K562 (cell line): ENCODE data around the gene UBE2H. TPM values are rescaled to one million over a fixed set of nuclear protein-coding genes. Genes with fewer than 3 reads are reported as not detected.

Experiments
- BCOR ChIP-seq: fragments of 450-650 bp; IDR thresholded peaks from 2 replicates; pipeline ENCODE4 v1.6.1; 2016
- FOXA1 ChIP-seq: fragments of 450-650 bp; IDR thresholded peaks from 2 replicates; pipeline ENCODE4 v1.6.1; 2016; ENCODE audit warnings: mild to moderate bottlenecking, borderline replicate concordance
- FOXJ3 ChIP-seq: sonication (generic); formaldehyde crosslinking; IDR thresholded peaks from 2 replicates; pipeline ENCODE4 v1.4.0; 2020; ENCODE audit warnings: mild to moderate bottlenecking, missing genetic modification reagents
- HMG20A ChIP-seq: fragments of 450-650 bp; formaldehyde crosslinking; conservative IDR thresholded peaks from 2 replicates; pipeline ENCODE4 v1.4.0; 2020; ENCODE audit warnings: mild to moderate bottlenecking, mixed read lengths
- KAT8 ChIP-seq: fragments of 450-650 bp; IDR thresholded peaks from 2 replicates; pipeline ENCODE4 v1.6.1; 2016; ENCODE audit warnings: low read depth, mild to moderate bottlenecking
- MTA2 ChIP-seq: fragments of 450-650 bp; IDR thresholded peaks from 2 replicates; pipeline ENCODE4 v1.6.1; 2016; ENCODE audit warnings: low read depth
- PML ChIP-seq: IDR thresholded peaks from 2 replicates; pipeline ENCODE4 v1.6.1; 2012; ENCODE audit warnings: low read length, inconsistent platforms
- RBM14 ChIP-seq: fragments of 200-400 bp; formaldehyde crosslinking; IDR thresholded peaks from 2 replicates; pipeline ENCODE4 v1.6.1; 2018; ENCODE audit warnings: low read depth, mild to moderate bottlenecking, low read length, moderate library complexity, borderline replicate concordance; ENCODE audit not compliant: insufficient read depth
- RCOR1 ChIP-seq, 2 experiments: IDR thresholded peaks; 2 replicates each; pipeline ENCODE4 v1.6.1; 2012; ENCODE audit warnings: low read depth in 2 of 2, low read length in 2 of 2, borderline replicate concordance in 1 of 2, improper control_type of control experiment in 1 of 2
- TEAD2 ChIP-seq: fragments of 450-650 bp; IDR thresholded peaks from 2 replicates; pipeline ENCODE4 v1.6.1; 2016; ENCODE audit warnings: missing genetic modification characterization, control low read depth, missing compliant biosample characterization
- TEAD4 ChIP-seq, 2 experiments: sonication (generic) in 1 of 2; formaldehyde crosslinking in 1 of 2; IDR thresholded peaks; 2 replicates each; pipeline versions ENCODE4 v1.6.1 to v1.8.0; 2012 to 2022; ENCODE audit warnings: borderline replicate concordance in 1 of 2, inconsistent platforms in 1 of 2, low read length in 1 of 2, mild to moderate bottlenecking in 1 of 2, missing genetic modification reagents in 1 of 2
- ZBTB1 ChIP-seq: sonication (generic); formaldehyde crosslinking; IDR thresholded peaks from 2 replicates; pipeline ENCODE4 v1.8.1; 2023; ENCODE audit warnings: missing genetic modification reagents, low read depth, mild to moderate bottlenecking, borderline replicate concordance
- ZBTB11 ChIP-seq, 3 experiments: fragments of 200-800 bp in 1 of 3; fragments of 250-450 bp in 1 of 3; fragments of 450-650 bp in 1 of 3; sonication (Bioruptor Pico) in 1 of 3; sonication (Bioruptor generic) in 1 of 3; formaldehyde crosslinking in 1 of 3; IDR thresholded peaks; 2 replicates each; pipeline versions ENCODE4 v1.6.1 to v1.8.0; 2016 to 2022; ENCODE audit warnings: mild to moderate bottlenecking in 2 of 3, missing genetic modification characterization in 2 of 3, missing compliant biosample characterization in 1 of 3, moderate library complexity in 1 of 3
- ZBTB49 ChIP-seq: sonication (generic); formaldehyde crosslinking; IDR thresholded peaks from 2 replicates; pipeline ENCODE4 v1.8.0; 2022; ENCODE audit warnings: missing genetic modification reagents, mild to moderate bottlenecking, borderline replicate concordance
- ZBTB5 ChIP-seq: fragments of 450-650 bp; IDR thresholded peaks from 2 replicates; pipeline ENCODE4 v1.6.1; 2017; ENCODE audit warnings: antibody characterized with exemption
- ZKSCAN3 ChIP-seq: fragments of 250-450 bp; sonication (Bioruptor Pico); IDR thresholded peaks from 2 replicates; pipeline ENCODE4 v1.4.0; 2020
- ZNF124 ChIP-seq: sonication (generic); formaldehyde crosslinking; IDR thresholded peaks from 2 replicates; pipeline ENCODE4 v1.8.1; 2022; ENCODE audit warnings: missing genetic modification reagents
- ZNF232 ChIP-seq: sonication (generic); formaldehyde crosslinking; IDR thresholded peaks from 2 replicates; pipeline ENCODE4 v1.8.0; 2022; ENCODE audit warnings: mild to moderate bottlenecking, missing genetic modification reagents
- ZNF586 ChIP-seq: fragments of 450-650 bp; formaldehyde crosslinking; conservative IDR thresholded peaks from 2 replicates; pipeline ENCODE4 v1.4.0; 2020; ENCODE audit warnings: mild to moderate bottlenecking, moderate library complexity
- polyA plus RNA-seq, 8 experiments: library from polyadenylated mRNA; depleted of rRNA in 4 of 8; stranded (reverse) in 5 of 8; unstranded in 3 of 8; fragments of >200 nt; fragmentation: Nextera tagmentation in 2 of 8; fragmentation: Illumina TruSeq in 1 of 8; extraction: Ambion mirVana in 2 of 8; extraction: Trizol in 1 of 8; gene quantifications; 2 replicates each; pipeline versions ENCODE4 v1.2.1 to v1.2.3, GENCODE V29; 2011 to 2014; ENCODE audit warnings: inconsistent platforms in 1 of 8, missing spikeins in 1 of 8
- total RNA-seq, 7 experiments: library from RNA; depleted of rRNA in 6 of 7; stranded (reverse); fragments of >200 nt in 6 of 7; fragmentation: Illumina TruSeq in 2 of 7; extraction: Trizol in 2 of 7; gene quantifications; 2 replicates each; pipeline versions ENCODE4 v1.2.1 to v1.2.3, GENCODE V29; 2011 to 2021; ENCODE audit warnings: low replicate concordance in 1 of 7

Gene UBE2H
- total and polyA plus RNA-seq, 9 of the 15 experiments (the other 6 are each of a cell fraction or from before 2014, with no cell fraction given), result 6.3 to 33.0 (median 13.3) TPM

- peak in 2 of 3 experiments; percentile 47 to 50; a peak in 3 of 6 replicates for TF ChIP-seq ZBTB11 (CRISPR knock-in tag; IDR thresholded peaks at IDR 0.05)
- no peak for TF ChIP-seq ZKSCAN3 (CRISPR knock-in tag)
- TF ChIP-seq TEAD2 (tag), result no peak
- no peak for TF ChIP-seq ZBTB5
- peak; percentile 12; the same call in 1 of the 2 replicates for TF ChIP-seq TEAD4 (IDR thresholded peaks at IDR 0.05; ENCODE audit: low read length)
- 0 out of 2 replicates have a peak, but pooled peaks have one; percentile 77 for TF ChIP-seq TEAD4 (CRISPR knock-in tag; IDR thresholded peaks at IDR 0.05; ENCODE audit: borderline replicate concordance)
- no peak; the same call in none of the 2 replicates for TF ChIP-seq PML
- TF ChIP-seq RCOR1 (IDR thresholded peaks at IDR 0.05; ENCODE audit: borderline replicate concordance in 1 of 2, low read depth in 2 of 2, low read length in 2 of 2), result peak in 1 of 2 experiments; percentile 48; a peak in 1 of 4 replicates
- peak; percentile 72; the same call in 1 of the 2 replicates for TF ChIP-seq ZBTB1
- no peak for TF ChIP-seq ZNF124 (CRISPR knock-in tag)
- no peak for TF ChIP-seq ZNF586 (CRISPR knock-in tag)
- TF ChIP-seq RBM14, result no peak
- peak; percentile 11; the same call in 1 of the 2 replicates for TF ChIP-seq BCOR
- TF ChIP-seq MTA2, result no peak
- TF ChIP-seq ZNF232 (CRISPR knock-in tag), result no peak
- TF ChIP-seq ZBTB49, result no peak
- no peak for TF ChIP-seq FOXJ3
- no peak for TF ChIP-seq HMG20A (CRISPR knock-in tag)
- TF ChIP-seq KAT8, result no peak
- TF ChIP-seq FOXA1, result no peak
Measured at GRCh38 chr7:129952653-129953560, at the start of gene UBE2H (continued).
